GM19372 (cell line): Measurements from ENCODE around the gene PDCD1.
"Not testable (repeated sequence)": the region's sequence is repeated elsewhere in the genome, so short reads cannot be mapped to it uniquely, and the experiment has no call there.

Experiments used
- ATAC-seq: cut with Tn5 transposase; IDR thresholded peaks from one replicate; pipeline ENCODE4 v1.9.1; 2021; ENCODE audit warnings: mild to moderate bottlenecking, low read depth, moderate library complexity; ENCODE audit not compliant: unreplicated experiment

The PDCD1 gene

DNA sequence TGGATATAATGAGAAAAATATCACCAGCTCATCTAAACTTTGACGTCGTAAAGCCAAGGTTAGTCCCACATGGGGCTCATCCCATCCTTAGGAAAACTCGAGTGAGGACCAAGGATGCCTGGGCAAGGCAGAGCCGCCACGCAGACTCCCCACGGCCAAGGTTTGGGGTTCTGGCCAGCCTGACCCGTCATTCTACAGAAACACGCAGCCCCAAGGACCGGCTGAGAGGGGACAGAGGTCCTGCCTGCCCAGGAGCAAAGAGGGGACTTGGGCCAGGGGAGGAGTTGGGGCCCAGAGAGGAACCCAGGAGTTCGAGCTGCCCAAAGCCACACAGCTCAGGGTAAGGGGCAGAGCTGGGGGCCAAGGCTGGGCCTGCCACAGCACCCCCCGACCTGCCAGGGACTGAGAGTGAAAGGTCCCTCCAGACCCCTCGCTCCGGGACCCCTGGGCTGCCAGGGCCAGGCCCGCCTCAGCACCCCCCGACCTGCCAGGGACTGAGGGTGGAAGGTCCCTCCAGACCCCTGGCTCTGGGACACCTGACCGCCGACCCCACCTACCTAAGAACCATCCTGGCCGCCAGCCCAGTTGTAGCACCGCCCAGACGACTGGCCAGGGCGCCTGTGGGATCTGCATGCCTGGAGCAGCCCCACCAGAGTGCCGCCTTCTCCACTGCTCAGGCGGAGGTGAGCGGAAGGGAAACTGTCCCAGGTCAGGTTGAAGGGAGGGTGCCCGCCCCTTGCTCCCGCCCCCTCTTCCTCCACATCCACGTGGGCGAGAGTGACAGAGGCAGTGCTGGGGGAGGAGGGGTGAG, at the start of gene PDCD1:
Gene PDCD1 (minus strand): TSS at position 689 of the 811 bp plus-strand sequence. CDS start 56 bp downstream, at position 633.
- ATAC-seq, result peak; percentile 38

- ATAC-seq, result not testable (repeated sequence)
Observed at GRCh38 chr2:241907831-241908230, 49.1 kb upstream of the PDCD1 start.

DNA sequence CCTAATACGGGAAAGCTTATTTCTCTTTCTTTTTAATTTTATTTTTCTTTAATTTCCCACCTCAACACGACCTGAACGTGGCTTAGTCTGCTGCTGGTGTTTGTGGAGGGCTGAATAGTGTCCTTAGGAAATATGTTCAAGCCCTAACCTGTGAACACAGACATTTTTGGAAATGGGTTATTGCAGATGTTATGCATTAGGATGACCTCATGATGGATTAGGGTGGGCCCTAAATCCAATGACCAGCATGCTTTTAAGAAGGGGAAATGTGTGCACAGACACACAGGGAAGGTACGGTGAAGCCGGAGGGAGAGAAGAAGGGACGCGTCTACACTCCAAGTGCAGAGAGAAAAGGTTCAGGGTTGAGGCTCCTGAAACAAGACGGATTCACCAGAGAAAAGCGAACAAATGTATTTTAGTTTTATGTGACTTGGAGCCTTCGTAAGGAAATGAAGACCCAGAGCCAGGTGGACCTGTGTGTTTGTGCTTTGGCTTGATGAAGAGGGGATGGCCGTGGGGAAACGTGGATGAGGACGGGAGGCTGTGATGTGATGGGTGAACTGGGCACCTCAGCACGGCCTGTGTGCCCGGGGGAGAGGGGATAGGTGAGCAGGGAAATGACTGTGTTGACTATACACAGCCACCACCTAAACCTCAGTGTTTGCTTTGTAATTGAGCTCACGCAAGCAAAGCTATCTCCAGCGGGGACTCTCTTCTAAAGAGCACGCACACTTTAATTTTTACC, 48.3 kb upstream of the PDCD1 start:
- ATAC-seq, result no peak

DNA sequence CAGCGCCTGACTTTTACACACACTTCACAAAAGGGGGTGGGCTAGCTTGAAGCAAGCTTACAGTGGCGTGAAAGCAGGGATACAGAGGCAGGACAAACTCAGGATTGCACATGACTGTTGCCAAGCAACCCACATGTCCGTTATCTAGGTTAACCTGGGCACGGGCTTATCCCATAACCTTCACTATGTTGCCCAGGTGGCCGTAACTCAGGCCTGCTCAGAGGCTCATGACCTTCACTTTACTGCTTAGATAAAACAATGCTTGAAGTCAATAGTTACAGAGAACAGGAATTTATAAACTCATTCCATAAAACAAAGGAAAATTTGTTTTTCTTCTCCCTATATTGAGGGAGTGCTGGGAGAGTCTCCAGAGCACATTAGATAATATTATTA, 47.7 kb upstream of the PDCD1 start:
- not testable (repeated sequence) for ATAC-seq

DNA sequence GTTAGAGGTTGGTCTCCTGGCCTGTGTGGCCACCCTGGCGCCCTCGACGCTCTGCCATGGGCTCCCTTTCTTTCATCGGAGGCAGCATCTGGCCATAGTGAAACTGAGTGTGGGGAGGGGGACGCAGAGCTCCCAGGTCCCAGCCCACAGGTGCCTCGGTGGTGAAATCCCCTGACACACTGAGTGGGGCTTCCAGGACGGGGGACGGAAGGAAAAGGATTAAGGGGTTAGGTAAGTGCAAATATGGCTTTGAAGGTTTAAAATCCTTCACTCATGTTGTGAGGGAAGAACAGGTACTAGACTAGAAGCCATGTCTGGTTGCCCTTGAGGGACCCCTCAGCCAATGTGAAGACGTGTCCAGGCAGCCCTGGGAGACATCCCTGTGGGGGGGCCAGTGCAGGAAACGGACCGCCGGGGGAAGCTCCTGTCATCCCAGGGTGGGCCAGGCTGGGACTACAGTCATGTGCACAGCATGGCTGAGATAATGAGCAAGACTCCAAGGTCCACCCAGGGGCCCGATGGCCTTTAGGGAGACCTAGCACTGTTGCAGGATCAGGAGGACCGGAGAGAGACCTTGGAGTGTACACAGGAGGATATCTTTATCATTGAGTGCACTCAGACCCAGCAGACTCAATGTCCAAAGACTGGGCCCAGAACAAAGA, 47.2 kb upstream of the PDCD1 start:
- ATAC-seq, result no peak

DNA sequence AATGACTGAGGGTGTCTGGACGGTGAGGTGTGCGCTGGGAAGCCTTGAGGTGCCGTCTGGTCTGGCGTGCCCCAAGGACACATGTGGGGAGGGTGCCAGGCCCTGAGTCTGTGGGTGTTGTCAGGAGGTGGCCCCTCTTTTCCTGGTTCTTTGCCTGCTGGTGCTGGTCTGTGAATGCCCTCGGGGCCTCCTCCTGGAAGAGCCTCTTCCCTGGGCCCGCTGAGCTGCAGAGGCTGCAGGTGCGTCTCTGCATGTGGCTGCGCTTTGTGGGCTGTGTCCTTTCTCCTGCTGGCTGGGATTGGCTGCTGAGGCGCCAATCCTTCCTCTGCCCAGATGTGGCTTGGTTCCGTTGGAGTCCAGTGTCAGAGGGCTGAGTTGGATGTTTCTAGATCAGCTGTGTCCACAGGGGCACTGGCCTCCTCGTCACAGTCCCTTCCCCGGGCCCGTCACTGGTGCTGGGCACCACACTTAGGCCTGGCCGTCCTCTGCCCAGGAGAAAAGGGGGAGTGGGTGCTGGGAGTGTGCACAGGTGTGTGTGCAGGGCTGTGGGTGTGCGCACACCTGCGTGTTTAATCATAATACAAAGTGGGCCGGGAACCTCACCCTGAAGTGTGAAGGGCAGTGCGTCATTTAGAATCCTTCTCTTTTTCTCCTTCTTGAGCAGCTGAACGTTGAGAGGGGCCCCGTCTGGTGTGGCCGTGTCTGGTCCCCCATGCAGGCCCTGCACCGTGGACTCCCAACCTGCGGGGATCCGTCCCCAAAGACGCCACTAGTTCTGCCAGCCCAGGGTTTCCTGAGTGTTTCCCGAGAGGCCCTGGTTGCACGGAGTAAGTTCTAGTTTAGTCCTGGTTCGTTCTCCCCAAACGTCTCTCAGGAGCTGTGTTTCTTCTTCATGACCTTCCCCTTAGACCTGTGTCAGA, 46.4 kb upstream of the PDCD1 start:
- ATAC-seq, result no peak

DNA sequence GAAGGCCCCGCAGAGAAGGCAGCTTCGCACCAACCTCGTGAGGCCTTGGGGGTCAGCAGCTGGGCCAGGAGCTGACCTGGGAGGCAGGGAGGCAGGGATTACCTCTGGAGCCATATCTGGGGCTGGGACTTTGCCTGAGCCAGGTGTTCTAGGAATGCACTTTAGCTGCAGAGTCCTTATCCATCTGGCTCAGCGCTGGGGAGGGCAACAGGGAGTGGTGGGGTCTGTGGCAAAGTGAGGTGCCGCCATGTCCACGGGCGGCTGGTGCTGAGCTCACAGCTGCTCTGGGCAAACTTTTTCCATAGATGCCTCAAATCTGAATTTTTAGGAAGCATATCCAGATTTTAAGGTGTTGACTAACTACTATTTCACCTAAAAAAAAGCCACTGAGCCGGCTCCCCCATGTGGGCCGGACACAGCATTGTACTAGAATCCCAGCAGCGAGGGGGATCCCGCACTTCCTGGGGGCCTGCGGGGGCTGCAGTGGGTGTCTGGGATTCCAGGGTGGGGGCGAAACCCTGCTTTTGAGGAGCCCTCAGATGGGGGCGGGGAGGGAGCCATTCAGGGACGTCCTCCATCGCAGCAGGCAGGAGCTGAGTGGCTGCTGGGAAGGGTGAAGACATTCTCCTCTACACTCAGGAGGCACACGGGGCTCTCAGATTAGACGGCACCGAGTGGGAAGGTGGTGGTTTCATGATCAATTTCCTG, 45.5 kb upstream of the PDCD1 start:
- ATAC-seq, result no peak

DNA sequence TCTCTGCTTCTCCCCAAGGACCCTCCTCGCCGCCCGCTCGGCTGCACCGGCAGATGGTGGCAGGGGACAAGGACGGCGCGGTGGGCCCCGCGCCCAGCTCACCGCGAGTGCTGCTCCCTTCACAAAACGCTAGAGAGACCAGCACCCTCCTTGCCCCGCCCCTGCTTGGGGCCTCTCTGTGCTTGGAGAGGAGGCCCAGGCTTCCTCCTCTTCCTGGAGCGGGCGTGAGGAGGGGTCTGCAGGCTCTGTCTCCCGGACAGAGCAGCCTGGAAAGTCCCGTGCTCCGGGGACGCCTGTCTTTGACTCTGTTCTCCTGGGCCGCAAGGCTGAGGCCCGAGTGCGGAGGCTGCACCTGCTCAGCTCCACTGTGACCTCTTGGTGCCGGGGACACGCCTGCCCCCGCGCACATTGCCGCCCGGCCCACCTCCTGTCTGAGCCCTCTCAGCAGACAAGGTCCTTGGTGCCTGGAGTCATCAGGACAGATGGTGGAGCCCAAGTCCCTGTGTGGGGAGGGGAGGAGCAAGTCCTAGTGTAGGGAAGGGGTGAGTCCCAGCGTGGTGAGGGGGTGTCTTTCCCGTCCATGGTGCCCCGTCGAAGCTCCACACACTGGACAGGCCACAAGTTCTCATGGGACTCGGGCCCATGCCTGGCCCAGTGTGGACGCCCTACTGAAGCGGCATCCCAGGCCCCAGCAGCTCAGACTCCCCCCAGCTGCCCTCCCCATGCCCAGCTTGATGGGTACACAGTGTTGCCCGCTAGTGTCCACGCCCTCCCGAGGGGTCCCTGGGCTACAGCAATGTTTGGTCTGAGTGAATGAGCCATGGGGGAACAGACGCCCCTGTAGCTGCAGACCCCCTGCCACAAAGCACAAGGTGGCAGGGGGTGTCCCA, 44.7 kb upstream of the PDCD1 start:
- ATAC-seq, result no peak

GRCh38 chr2:241902357-241902991, 43.8 kb upstream of the PDCD1 start:
- ATAC-seq, result no peak

DNA sequence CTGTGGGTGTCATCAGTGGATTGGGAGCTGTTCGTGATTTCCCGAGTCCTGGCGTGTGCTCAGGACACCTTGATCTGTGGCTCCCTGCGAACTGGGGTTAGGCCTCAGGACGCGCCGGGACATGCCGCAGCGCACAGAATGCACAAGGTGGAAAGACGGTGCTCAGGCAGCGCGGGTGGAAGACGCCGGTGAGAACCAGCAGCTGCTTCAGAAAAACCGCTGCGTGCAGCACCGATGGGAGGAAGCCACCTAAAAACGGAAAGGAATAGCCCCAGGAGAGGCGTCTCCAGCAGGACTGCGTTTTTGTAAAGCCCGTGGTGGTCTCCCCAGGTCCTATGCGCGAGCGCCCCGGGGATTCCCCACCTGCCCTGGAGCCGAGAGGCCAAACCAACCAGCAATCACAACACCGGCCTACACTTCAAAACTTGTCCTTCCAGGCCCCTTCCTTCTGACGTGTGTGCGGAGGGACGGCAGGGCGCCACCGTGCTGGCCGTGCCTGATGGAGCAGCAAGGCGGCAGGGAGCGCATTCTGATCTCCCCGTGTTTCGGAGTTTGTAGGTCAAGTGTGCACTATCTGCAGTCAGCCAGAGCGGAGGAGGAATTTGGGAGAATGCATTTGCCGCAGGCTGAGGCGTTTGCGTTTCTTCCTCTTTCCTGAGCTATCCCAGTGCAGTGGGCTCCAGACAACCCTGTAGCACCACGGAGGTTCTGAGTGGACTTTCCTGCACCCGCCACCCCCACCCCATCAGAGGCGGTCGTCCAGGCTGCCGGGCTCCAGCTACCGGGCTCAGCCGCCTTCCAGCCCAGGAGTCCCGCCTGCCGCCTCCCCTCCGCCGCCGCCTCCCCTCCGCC, 43.0 kb upstream of the PDCD1 start:
- ATAC-seq, result no peak

GRCh38 chr2:241901018-241901380, 42.3 kb upstream of the PDCD1 start:
- no peak for ATAC-seq

DNA sequence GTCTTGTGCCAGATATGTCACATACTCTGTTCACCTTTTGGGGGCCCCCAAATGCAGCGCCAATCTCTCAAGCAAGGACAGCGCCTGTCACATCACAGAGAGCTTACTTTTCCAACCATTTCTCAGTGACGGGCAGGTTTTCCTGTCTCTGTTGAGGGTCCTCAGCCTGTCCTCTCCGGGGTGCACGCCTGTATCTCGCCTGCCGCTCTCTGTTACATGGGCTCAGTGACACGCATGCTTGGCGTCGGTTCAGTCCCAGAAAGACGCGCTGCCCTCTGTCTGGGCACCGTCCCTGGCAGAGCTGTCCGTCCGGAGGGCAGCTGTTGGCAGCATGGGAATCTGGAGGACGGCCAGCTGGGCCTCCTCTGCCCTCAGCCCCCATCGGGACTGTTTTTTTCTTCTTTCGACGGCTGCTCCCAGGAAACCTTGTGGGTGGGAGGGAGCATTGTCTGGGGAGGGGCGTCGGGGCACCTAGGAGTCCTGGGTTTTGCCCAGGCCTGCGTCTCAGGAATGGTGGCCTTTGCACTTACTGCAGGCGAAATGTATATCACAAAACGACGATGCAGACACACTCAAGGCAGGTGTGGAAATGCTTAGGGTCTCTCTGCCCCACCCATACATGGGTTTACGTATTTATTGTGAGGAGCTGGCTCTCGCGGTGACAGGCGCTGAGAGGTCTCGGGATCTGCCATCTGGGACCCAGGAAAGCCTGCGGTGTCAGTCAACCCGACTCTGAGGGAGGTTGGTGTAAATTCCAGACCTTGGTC, 41.7 kb upstream of the PDCD1 start:
- no peak for ATAC-seq

DNA sequence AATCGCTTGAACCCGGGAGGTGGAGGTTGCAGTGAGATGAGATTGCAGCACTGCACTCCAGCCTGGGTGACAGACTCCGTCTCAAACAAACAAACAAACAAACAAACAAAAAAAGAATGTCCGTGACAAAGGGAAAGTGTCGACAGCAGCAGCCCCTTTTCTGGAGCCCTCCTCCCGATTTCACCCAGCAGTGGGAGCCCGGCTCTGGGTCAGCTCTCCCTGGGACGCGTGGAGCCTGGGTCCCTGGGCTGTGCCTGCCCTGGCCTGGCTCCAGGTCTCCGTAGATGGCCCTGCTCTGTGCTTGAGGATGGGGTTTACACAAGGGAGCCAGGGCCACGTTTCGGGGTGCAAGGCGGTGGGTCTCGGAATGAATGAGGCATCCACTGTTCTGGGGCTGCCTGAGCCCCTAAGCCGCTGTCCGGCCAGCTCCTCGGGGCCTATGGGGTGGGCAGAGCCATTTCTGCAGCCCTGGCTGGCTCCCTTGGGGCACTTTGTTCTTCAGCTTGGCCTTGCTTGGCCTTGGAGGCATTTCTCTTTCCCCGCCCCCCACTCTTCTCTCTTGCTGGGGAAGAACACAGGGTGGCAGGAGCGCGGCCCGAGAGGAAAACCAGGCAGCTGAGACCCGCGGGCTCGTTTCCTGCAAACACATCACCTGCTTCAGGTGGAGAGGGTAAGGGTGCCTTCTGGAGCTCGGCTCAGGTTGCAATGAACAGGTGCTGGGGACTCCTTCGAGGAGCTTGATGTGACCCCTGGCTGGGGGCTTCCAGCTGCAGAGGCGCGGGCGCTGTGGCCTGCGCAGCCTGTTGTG, 40.0 kb upstream of the PDCD1 start:
- ATAC-seq, result no peak

GRCh38 chr2:241897231-241897916, 38.7 kb upstream of the PDCD1 start:
- ATAC-seq, result no peak

DNA sequence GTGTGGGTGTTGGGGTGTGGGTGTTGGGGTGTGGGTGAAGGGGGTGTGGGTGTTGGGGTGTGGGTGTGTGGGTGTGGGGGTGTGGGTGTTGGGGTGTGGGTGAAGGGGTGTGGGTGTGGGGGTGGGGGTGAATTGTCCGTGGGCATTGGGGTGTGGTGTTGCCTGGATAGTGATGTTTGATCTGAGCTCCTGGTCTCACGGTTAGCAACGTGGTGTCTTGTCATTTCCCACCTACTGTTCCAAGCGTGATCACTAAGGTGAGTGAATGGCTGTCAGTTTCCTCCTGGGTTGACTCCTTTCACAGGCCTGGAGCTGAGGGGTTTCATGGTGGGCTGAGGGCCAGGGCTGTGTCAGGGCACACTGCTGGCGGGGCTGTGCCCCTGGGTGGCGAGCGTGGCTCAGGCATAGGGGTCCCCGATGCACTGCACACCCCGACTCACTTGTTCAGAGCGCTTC, 38.1 kb upstream of the PDCD1 start:
- ATAC-seq, result no peak
